Testis (tissue), 2 donors: ENCODE data around the gene CRACDL.

ENCODE experiments used
- CTCF ChIP-seq, 3 experiments: fragments of 450-650 bp in 2 of 3; fragments of 200-600 bp in 1 of 3; sonication (generic) in 1 of 3; IDR thresholded peaks; one replicate each; pipeline ENCODE4 v1.5.1; 2016 to 2019; ENCODE audit warnings: antibody characterized with exemption in 3 of 3, mild to moderate bottlenecking in 2 of 3, moderate library complexity in 1 of 3
- POLR2A ChIP-seq: fragments of 450-650 bp; IDR thresholded peaks from one replicate; pipeline ENCODE4 v1.6.1; 2017; ENCODE audit warnings: antibody characterized with exemption, mild to moderate bottlenecking, moderate library complexity

GRCh38 chr2:98910349-98911125 lies 25.5 kb downstream of the CRACDL start:
- TF ChIP-seq CTCF (IDR thresholded peaks at IDR 0.05) (no peak), POLR2A (no peak)
